Stimulated activated CD8-positive, alpha-beta memory T cell treated with anti-CD3 and anti-CD28 coated beads, Interleukin-12 subunit alpha, Interleukin-12 subunit beta, amount 100 ng/mL, for 1 hour (primary cell): ENCODE data around the gene MEIS2.

Experiments used
- DNase-seq: peaks from one replicate; pipeline ENCODE4 v3.0.0-alpha.2; 2020; ENCODE audit warnings: low read depth

Gene MEIS2

DNA sequence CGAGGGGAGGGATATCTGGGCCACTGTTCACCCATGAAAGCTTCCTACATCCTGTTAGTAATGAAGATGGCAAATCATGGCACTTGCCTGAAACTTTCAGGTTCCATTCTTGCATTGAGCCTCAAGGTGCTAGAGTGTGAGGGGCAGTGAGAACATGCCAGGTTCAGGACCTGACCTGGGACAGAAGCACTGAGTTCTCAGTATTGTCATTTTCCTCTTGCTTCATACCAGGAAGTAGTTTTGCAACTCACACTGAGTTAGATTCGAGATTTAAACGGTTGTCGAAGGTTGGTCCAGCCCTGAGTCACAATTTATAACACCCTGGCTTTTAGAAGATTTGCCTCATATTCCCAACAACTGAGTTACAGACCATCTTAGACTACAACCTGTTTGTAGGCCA, 11.8 kb upstream of the MEIS2 start:
- no peak for DNase-seq

DNA sequence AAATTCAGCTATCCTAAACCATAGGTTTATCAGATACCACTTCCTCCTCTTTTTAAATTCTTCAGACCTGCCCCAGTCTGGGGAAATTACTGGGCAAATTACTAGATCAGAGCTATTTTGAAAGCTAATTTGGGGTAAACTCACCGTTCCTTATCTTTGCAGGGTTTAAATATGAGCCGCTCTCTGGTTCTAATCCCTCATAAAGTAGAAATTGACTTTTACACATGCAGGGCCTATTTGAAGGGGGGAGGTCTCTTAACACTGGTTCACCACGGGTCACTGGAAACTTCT, 11.0 kb upstream of the MEIS2 start:
- no peak for DNase-seq

DNA sequence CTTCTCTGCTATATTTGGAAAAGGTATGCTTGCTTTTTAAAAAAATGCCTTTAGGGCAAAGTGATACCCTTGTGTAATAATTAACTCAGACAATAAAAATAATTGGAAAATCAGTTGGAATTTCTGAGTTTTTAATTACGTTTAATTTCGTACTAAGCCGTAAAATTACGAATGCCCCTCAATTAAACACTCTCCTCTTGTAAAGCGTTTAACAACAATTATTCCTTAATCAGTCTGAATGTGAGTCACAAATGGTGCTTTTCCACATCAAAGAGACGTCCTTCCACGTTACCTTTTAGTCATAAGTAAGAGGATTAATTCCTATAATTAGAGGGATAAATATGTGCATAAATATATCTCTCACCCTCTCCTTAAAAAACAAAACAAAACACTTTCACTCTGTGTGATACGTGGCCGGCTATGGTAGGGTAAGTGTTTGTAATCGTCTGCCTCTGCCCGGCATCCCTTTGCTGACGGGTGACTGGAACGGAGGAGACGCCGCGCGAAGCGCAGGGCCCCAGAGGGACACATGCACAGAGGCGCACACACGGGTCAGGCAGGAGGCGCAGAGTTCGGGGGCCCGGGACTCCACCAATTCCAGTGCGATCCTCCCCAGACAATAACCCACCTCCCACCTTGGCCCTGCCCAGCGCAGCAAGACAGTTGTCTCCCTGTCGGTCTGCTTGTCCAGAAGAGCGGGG, 9.7 kb upstream of the MEIS2 start:
- DNase-seq, result no peak

DNA sequence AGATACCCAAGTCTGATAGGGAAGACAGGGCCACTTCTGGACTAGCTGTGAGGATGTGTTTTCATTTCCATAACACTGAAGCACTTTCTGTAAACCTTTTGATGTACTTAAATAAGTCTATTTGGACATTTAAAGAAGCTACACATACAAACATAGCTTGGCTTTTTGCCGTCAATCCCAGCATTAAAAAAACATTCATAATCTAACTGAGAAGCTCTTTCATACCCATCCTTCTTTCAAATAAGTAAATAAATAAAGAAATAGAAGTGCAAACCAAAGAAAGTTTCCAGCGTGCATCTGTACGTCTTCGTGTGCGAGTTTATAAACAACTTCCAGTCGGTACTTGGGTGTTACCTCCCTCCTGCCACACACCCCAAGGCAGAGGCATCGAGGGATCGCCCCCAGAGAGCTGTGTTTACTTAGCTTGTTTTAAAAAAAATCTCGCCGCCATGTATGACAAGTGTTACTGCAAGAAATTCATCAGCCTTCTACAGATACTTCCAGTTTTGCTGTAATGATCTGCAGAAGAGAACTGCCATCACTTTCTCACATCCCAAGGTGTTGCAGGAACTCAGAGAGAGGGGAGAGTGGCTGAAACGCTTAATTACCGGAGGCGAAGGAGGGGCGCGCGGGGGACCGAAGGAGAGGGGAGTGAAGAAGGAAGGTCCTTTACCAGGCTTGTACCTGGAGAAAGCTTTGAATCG, 9.0 kb upstream of the MEIS2 start:
- no peak for DNase-seq

DNA sequence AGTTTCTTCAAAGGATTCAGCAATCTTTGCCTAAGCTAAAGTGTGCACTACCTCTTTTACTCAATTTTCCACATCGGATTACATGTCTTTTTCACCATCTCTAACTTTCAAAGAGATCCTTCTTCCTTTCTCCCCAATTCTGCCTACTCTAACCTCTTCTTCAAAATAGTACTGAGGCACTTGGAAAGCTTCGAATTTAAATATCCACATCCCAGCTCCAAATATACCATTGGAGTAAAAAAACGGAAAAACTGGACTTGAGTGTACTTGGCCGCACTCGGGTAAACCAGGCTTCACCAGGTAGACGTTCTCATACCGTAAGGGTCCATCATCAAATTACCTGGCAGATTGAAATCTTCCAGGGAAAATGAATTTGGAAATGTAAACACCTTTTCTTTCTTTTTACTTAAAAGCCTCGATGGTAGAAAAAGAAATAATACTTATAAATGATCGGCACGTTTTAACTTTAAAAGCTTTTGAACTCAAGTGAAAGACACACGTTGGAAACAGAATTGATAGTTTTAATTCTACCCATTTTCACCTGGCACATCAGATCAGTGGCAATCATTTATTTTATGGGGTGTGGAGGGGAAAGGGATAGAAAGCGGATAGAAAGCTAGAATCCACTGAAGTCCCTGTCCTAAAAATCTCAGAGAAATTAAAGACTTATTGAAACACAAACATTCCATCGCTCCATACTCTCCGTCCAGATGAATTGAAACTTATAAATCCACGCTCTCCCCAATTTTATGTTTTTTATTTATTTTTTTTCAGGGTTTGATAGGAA, 8.2 kb upstream of the MEIS2 start:
- no peak for DNase-seq

DNA sequence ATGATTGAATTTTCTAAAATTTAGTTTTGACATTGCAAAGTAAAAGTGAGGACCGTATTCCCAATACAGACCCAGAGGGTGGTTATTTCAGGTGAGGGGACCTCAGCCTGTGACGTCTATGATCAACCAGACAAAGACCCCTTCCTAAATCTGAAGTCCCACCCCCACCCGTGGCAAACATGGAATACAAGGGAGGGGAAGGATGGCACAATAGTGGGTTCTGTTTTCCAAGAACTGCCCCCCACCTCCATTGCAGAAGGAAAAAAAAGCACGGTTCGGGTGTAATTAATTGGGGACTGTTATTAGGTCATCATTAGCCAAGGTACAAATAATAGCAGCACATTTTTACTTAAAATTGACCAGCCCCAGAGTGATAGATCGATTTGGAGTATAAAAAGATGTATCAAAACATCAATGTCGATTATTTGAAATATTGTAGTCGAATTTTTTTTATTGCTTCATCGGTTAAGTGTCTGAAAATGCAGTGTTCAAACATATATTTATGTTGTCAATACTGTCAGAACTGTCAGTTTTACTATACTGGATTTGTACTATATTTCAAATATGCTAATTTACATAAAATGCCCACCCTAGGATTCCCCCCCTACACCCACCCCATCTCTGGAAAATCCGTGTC, 7.5 kb upstream of the MEIS2 start:
- DNase-seq, result no peak

DNA sequence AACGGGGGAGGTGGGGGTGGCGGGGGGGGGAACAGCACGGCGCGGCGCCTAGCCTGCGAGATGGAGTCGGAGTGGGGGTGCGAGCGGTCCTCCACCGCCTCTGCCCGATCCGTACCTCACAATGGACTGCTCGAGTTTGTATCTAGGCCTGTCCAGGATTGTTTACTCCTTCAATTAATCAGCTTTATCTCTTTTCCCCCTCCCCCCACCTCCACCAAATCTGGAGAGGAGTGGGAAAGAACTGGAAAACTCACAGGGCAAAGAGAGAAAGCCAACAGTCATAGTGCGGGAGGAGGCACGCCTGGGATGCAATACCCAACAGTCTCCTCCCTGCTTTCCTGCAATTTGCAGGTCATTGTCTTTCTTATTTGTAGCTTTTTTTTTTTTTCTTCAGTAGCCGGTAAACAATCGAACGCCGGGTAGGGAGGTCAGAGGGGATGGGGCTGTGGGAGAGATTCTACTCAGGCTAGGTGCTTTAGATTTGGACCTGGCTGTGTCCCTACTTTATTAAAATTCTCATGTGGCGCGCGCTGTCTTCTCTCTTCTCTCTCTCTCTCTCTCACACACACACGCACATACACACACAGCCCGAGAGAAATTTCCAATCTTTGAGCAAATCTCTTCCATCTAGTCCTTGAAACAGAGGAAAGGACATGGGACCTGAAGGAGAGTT, 6.9 kb upstream of the MEIS2 start:
- no peak for DNase-seq

DNA sequence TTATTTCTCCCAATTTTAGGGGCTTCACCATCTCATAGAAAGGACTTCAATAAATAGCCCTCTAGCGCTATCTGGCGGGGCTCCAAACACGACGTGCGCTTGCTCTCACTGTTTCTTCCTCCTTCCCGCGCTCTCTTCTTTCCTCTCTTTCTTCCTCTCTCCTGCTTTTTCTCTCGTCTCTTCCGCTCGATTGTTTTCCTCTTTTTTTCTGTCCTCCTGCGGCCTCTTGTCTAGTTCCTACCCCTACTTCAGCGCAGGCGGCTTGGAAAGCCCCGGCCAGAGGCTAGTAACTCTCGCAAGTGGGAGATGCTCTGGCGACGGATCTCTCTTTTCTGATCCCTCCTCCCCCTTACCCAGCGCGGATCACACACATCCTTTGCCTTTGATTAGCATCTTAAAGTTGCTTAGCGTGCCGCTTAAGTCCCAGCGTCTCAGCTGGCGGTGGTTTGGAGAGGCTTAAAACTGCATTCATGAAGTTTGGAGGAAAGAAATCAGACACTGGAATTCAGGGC, 6.2 kb upstream of the MEIS2 start:
- no peak for DNase-seq

DNA sequence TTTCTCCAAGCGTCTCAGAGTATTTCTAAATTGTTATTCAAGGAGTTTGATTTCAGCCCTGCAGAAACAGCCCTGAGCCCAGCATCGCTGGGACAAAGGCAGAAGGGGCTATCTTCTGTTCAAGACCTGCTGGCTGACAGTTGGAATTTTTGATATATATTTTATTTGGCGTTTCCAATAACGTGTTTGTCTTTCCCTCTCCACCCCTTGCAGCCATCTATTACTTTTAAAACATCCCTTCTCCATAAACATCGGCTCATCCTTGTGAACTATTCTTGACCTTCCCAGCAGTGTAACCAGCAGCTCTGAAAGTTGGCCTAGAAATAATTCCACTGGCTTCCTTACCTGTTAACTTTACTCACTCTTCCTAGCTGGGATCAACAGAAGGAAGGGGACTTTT, 5.5 kb upstream of the MEIS2 start:
- no peak for DNase-seq

DNA sequence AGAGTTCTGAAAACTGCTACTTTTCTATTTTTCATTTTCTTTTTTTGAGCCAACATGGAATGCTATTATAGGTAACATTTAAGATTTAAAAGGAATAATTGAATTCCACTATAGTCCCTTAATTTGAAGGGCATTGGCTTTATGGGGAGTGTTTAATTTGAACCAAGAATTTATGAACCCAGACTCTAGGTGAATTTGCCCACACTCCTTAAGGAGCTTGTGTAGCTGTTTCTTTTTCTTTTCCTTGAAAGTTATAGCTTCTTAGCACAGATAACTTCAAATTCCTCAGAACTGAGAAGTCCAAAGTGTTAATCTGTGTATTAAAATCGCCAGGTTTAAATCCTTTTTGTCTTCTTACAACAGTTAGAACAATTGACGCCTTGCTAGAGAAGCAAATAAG, 4.7 kb upstream of the MEIS2 start:
- no peak for DNase-seq

DNA sequence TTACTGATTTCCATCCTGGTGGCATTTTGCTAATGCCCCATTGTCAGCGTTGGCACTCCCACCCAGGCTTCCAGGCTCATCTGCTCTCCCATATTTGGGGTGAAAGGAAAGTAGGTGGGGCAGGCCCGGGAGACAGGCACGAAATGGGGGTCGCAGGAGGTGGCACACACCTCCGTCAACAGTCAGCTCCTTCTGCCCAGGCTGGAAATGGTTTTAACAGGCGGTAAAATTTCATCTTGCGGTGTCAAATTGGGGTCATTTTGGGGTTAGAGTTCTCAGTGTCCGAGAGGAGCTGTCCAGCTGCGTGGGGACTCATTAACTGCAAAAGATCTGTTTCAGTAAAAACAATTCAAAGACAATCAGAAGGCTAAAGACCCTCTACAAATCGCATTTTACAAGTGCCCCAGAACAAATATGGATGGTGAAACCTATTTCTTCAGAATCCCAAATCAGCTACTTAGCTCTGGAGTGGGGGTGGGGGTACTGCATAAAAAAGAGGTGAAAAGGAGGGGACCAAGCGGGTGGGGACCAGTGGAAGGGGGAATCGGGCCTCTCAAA, 4.2 kb upstream of the MEIS2 start:
- DNase-seq, result no peak

DNA sequence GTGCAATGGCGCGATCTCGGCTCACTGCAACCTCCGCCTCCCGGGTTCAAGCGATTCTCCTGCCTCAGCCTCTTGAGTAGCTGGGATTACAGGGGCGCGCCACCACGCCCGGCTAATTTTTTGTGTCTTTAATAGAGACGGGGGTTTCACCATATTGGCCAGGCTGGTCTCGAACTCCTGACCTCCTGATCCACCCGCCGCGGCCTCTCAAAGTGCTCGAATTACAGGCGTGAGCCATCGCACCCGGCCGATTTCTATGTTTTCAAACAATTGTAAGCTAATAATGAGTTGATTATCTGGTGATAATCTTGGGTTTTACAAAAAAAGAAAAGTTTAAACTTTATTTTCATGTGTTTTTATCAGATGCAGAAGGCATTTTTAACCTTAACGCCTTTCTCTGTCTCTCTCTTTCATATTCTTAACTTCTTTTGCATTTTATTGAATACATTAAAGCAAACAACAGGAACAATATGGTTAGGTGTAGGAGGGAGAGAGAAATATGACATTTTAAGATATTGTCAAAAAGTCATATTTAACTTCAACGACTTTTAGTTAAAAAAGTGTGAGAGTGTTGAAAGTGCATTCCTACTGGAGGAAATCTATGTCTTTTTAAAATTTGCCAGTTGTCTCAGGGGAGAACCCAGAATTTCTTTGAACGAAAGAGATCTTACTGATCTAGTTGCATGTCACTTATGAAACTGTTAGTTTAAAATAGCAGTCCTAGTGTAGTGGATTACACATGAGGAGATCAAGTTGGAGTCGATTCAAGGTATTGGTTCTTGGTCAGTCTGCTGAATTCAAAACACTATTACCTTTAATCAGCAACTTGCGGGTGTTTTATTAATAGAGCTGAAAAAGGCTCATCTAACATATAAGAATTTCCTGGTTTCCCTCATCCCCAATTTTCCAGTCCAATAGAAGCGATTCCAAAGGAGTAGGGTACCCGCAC, 3.4 kb upstream of the MEIS2 start:
- DNase-seq, result no peak

DNA sequence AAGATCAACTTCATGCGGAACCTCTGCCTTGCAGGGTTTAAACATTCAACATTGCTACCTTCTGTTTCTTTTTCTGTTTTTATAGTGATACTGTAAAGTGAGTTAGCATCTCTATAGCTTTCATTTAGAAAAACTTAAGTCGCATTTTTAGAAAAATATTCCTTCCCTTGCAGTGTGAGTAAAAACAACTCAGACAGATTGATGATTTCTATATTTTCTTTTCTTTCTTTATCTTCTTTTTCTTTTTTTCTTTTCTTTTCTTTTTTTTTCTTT, 2.8 kb upstream of the MEIS2 start:
- DNase-seq, result no peak

DNA sequence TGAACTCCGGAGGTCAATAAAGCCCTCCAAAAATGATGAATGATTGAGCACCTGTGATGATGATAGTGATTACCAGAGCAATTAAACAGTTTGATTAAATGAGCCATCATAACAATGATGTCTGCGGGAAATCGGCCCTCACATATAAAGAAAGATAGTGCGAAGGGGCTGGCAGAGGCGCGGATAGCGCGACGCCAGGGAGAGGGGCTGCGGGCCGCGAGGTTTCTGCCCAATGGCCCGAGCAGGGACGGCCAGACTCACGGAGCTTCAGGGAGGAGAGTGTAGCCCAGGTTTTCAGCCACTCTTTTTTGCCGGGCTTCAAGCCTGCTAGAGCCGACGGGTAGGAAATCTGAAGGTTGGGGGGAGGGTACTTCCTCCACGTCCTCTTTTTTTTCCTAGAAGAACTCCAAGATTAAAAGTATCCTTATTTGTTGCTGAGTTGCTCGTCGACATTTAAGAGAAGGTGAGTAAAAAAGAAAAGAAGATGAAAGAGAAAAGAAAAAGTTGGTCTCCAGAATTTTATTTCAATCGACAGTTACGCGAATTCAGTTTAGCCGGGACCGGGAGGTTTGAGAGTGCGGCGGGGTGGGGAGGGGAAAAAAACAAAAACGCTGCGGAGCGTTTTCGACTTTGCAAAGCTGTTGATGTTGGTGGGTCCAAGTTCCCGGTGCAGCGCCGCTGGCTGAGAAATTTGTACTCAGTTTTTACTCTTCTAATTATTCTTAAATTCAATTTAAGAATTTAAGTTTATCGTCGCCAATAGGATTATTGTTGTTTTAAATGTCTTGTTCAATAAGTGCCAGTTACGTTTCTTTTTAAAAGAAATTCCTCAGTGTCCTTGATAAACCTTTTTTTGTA, 2.2 kb upstream of the MEIS2 start:
- no peak for DNase-seq

DNA sequence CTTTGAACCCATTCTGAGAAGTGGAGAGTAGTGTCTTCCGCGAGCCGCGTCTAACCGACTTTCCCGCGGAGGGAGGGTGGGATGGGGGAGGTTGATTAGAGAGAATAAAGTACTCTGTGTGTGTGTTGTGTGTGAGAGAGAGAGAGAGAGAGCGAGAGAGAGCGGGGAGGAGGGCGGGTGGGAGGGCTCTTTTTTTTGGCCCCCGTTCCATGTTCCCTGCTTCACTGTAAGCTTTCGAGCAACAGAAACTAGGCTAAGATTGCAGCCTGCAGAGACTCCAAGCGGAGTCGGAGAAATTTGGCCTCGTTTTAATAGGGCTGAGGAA, 1.6 kb upstream of the MEIS2 start:
- no peak for DNase-seq

DNA sequence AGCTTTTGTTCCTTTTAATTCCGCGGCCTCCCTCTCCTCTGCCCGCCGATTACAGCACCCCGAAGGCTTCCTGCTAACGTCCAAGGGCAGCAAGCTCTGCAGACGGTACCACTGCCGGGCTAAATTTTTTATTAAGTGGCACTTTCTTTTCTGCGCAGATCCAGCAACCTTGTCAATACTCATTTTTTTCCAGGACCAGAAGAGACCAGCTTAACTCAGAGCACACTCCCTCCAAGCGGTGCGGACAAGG, 542 bp upstream of the MEIS2 start:
- no peak for DNase-seq

DNA sequence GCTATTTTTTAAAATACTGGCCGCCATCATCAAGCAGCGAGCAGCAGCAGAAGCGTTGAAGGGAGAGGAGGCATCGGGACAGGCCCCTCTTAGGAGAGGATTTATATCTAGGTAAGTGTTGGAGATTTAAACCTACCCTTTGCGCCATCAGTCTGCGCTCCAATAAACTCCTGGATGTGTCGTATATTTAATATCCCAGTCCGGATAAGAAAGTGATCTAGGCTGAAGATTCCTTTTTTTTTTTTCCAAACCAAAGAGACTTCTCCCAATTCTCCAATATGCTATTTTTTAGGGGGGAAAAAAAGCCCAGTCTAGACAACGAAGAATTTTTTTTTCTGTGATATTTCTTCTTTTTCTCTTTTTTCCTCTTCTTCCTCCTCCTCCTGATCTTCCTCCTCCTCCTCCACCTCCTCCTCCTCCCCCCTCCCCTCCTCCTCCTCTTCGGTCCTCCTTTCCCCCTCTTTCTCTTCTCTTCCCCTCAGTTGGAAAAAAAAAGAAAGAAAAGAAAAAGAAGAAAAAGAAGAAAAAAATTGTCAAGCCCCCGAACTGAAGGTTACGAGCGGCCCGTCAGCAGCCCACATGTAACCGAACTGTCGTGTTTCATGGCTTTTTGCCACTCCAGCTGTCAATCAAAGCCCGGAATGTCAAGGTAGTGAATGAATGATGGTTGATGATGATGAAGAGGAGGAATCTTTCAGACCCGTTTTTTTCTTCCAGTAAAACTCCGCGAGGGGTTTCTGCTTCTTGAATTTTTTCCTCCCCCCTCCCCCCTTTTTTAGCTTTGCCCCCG, 835 bp downstream of the MEIS2 start:
- no peak for DNase-seq

DNA sequence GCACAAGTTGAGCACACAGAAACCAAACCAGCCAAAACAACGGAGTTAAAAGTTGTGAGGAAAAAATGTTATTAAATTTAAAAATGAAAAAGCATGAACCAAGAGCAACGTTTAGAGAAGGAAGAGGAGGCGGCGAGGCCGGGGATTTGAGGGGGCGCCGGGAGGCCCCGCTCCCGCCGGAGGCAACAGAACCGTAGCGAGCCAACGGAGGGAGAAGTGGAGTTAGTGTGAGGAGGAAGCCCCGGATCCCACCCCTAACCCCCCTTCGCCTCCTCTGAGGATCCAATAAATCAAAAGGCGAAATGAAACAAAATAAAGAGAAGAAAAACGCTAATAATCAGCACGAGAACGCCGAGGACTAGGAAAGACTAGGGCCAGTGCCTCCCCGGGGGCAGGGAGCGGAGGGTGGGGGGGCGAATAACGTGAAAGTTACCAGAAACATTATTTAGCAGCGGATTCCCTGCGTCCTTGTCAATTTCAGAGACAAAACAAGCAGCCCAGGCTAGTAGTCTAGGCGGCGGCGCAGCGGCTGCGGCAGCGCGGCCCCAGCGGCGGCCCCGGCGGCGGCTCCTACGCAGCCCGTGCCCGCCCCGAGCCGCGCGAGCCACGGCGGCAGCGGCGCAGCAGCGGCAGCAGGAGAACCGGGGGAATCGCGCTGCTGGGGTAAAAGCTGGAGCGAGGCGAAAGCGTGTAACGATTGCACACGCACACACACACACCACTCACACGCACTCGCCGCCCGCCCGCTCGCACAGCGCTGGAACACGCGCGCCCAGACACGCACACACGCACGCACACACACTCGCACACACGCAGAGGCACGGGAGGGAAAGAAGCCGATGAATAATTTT, 1.7 kb downstream of the MEIS2 start:
- DNase-seq, result no peak
